Endothelial cell of umbilical vein (primary cell): ENCODE data around the gene PRDM16. TPM values are rescaled to one million over a fixed set of nuclear protein-coding genes. Genes with fewer than 3 reads are reported as not detected.

Source experiments
- BruUV-seq: library from RNA; stranded (reverse); fragments of 400-500 nt; replicated peaks from 2 replicates; lab custom pipeline; 2021; lab: Mats Ljungman, UMichigan
- CTCF ChIA-PET: fragments of 300-600, 350-600 bp; sonication (Branson Sonifier 250); formaldehyde crosslinking; loops from one replicate; lab custom pipeline; 2021; ENCODE audit warnings: antibody characterized with exemption, inconsistent platforms; lab: Charles Lee
- POLR2A ChIA-PET: fragments of 300-600, 350-600 bp; sonication (Branson Sonifier 250); formaldehyde crosslinking; loops from one replicate; lab custom pipeline; 2021; ENCODE audit warnings: antibody characterized with exemption, inconsistent platforms; lab: Charles Lee
- DNase-seq: peaks from one replicate; pipeline ENCODE4 v3.0.0-alpha.2; 2011; ENCODE audit warnings: low read depth, low spot score
- FAIRE-seq: peaks from 2 replicates; lab custom pipeline; 2011; peaks lifted over from hg19 to GRCh38; lab: Jason Lieb, UNC
- H2AFZ ChIP-seq: 2 replicates; pipeline ENCODE4 v1.6.0; 2012; ENCODE audit warnings: low read depth, low read length, control low read depth, inconsistent platforms
- H3K27ac ChIP-seq: 2 replicates; pipeline ENCODE4 v1.5.1; 2011; ENCODE audit warnings: low read depth, mild to moderate bottlenecking, control low read depth, low read length, moderate library complexity; ENCODE audit not compliant: insufficient read depth
- H3K27me3 ChIP-seq, 2 experiments: 2 replicates each; pipeline versions ENCODE4 v1.6.0 to v1.6.1; 2011; ENCODE audit warnings: low read length in 2 of 2, mixed read lengths in 1 of 2; ENCODE audit not compliant: control insufficient read depth in 2 of 2, insufficient read depth in 2 of 2
- H3K36me3 ChIP-seq, 2 experiments: 2 replicates in 1 of 2; 3 replicates in 1 of 2; pipeline ENCODE4 v1.5.1; 2011; ENCODE audit warnings: low read length in 2 of 2, mild to moderate bottlenecking in 1 of 2, moderate library complexity in 1 of 2; ENCODE audit not compliant: control insufficient read depth in 2 of 2, insufficient read depth in 2 of 2; ENCODE audit errors: extremely low read depth in 1 of 2
- H3K4me1 ChIP-seq: 3 replicates; pipeline ENCODE4 v1.5.1; 2011; ENCODE audit warnings: mild to moderate bottlenecking, low read length; ENCODE audit not compliant: control insufficient read depth, insufficient read depth; ENCODE audit errors: extremely low read depth
- H3K4me2 ChIP-seq: 2 replicates; pipeline ENCODE4 v1.6.1; 2011; ENCODE audit warnings: low read length, control low read depth, mixed read lengths; ENCODE audit not compliant: insufficient read depth
- H3K4me3 ChIP-seq, 3 experiments: fragments of 200-600 bp in 1 of 3; sonication (generic), shearing (Covaris generic) in 1 of 3; replicated peaks in 1 of 3; 2 replicates each; pipeline ENCODE4 v1.5.1; 2011 to 2016; ENCODE audit warnings: control low read depth in 3 of 3, low read length in 3 of 3, mild to moderate bottlenecking in 2 of 3, inconsistent platforms in 1 of 3, low read depth in 1 of 3, moderate library complexity in 1 of 3; ENCODE audit not compliant: insufficient read depth in 1 of 3
- H3K79me2 ChIP-seq: 2 replicates; pipeline ENCODE4 v1.6.0; 2012; ENCODE audit warnings: low read length, inconsistent platforms; ENCODE audit not compliant: control insufficient read depth, insufficient read depth
- H3K9ac ChIP-seq: replicated peaks from 2 replicates; pipeline ENCODE3; 2011; ENCODE audit warnings: low read length, control low read depth; ENCODE audit not compliant: insufficient read depth; ENCODE audit errors: extremely low read depth
- H3K9me1 ChIP-seq: replicated peaks from 3 replicates; pipeline ENCODE4 v1.6.0; 2011; ENCODE audit warnings: mild to moderate bottlenecking, low read length; ENCODE audit not compliant: control insufficient read depth, insufficient read depth; ENCODE audit errors: extremely low read depth
- H3K9me3 ChIP-seq: replicated peaks from 2 replicates; pipeline ENCODE4 v1.5.1; 2012; ENCODE audit warnings: low read length, inconsistent platforms; ENCODE audit not compliant: control insufficient read depth, insufficient read depth
- H4K20me1 ChIP-seq: replicated peaks from 2 replicates; pipeline ENCODE3; 2011; ENCODE audit warnings: mild to moderate bottlenecking, low read length; ENCODE audit not compliant: control insufficient read depth, insufficient read depth; ENCODE audit errors: extremely low read depth
- CTCF ChIP-seq, 2 donors: IDR thresholded peaks; 1 replicate in 1 of 2; 2 replicates in 1 of 2; pipeline ENCODE4 v1.5.1; 2011; ENCODE audit warnings: low read length in 2 of 2, mild to moderate bottlenecking in 2 of 2, moderate library complexity in 2 of 2, control low read depth in 1 of 2, inconsistent platforms in 1 of 2, low read depth in 1 of 2; ENCODE audit not compliant: insufficient read depth in 1 of 2; ENCODE audit errors: extremely low read depth in 1 of 2
- EZH2 ChIP-seq: IDR thresholded peaks from 2 replicates; pipeline ENCODE4 v1.6.1; 2012; ENCODE audit warnings: borderline replicate concordance, low read depth, mild to moderate bottlenecking, moderate library complexity, low read length, inconsistent platforms; ENCODE audit not compliant: severe bottlenecking
- GATA2 ChIP-seq: IDR thresholded peaks from 2 replicates; pipeline ENCODE4 v1.7.0; 2011; ENCODE audit warnings: low read depth, mild to moderate bottlenecking, moderate library complexity, mixed read lengths, low read length; ENCODE audit not compliant: insufficient read length, insufficient read depth
- JUN ChIP-seq: IDR thresholded peaks from 2 replicates; pipeline ENCODE4 v1.6.1; 2011; ENCODE audit warnings: borderline replicate concordance, low read depth; ENCODE audit not compliant: insufficient read length, insufficient read depth
- MAX ChIP-seq: IDR thresholded peaks from 2 replicates; pipeline ENCODE4 v1.6.1; 2011; ENCODE audit not compliant: insufficient read depth, insufficient read length
- MYC ChIP-seq: IDR thresholded peaks from one replicate; pipeline ENCODE4 v1.6.1; 2011; ENCODE audit warnings: mild to moderate bottlenecking, low read depth, low read length
- POLR2A ChIP-seq: IDR thresholded peaks from 2 replicates; pipeline ENCODE4 v1.6.1; 2012; ENCODE audit warnings: low read depth, mild to moderate bottlenecking, control low read depth, low read length
- dilution Hi-C: fragments of 300-500 bp; cut with MboI; formaldehyde crosslinking; loops from one replicate; pipeline ENCODE4 v1.15.0; 2019; ENCODE audit warnings: low sequenced_read_pairs; ENCODE audit not compliant: extremely low pct_ligation_motif_present
- intact Hi-C: fragments of 100-400 bp; cut with micrococcal nuclease; formaldehyde crosslinking; loops from one replicate; pipeline ENCODE4 v1.10.0; 2022
- polyA plus RNA-seq, 4 experiments: library from polyadenylated mRNA; depleted of rRNA in 3 of 4; stranded (reverse) in 3 of 4; unstranded in 1 of 4; fragments of >200 nt; gene quantifications; 2 replicates each; pipeline versions ENCODE4 v1.2.1 to v1.2.3, GENCODE V29; 2011 to 2012; ENCODE audit warnings: missing spikeins in 1 of 4
- total RNA-seq: library from RNA; stranded (reverse); gene quantifications from 2 replicates; pipeline ENCODE4 v1.2.3, GENCODE V29; 2021

The PRDM16 gene
- total and polyA plus RNA-seq, 2 donors (not counting 3 experiments of a cell fraction or from before 2014, with no cell fraction given) = not detected

- no peaks in the 10 kb centered on the region for H3K79me2 ChIP-seq
- no TSS peak for BruUV-seq
These were observed 349.6 kb downstream of the PRDM16 start for GRCh38 chr1:3418600-3418999.

GRCh38 chr1:3419415-3420204 is 350.6 kb downstream of the PRDM16 start:
- Histone ChIP-seq H3K4me3 (no peak overlapping the region), H2AFZ (no peak overlapping the region), H3K4me2 (no peak overlapping the region), H3K79me2 (no peaks in the 10 kb centered on the region), H3K9me1 (no peaks in the 10 kb centered on the region), H3K36me3 (no peaks in the 10 kb centered on the region), H4K20me1 (no peaks in the 10 kb centered on the region), H3K27me3 (no peaks in the 10 kb centered on the region), H3K27ac (no peak overlapping the region), H3K4me1 (no peaks in the 10 kb centered on the region), H3K9me3 (no peaks in the 10 kb centered on the region), H3K9ac (no peak overlapping the region)
- no peak for FAIRE-seq
- ChIA-PET POLR2A (no interaction called here), CTCF (no interaction called here)
- dilution Hi-C loops (no loop called here), intact Hi-C loops (loop anchor here (10.0 kb wide), 2 partner anchors 775 to 1225 kb away; partner anchors contain the start of gene FAAP20)
- TF ChIP-seq CTCF (IDR thresholded peaks at IDR 0.05; ENCODE audit: extremely low read depth in 1 of 2, insufficient read depth in 1 of 2, low read depth in 1 of 2, low read length in 2 of 2) (no peak), MAX (no peak), POLR2A (no peak)
- DNase-seq = no peak
- BruUV-seq = no TSS peak

More at GRCh38 chr1:3418600-3418999, 349.6 kb downstream of the PRDM16 start:
- Histone ChIP-seq H4K20me1 (no peaks in the 10 kb centered on the region), H3K4me3 (no peak overlapping the region), H3K4me2 (no peak overlapping the region), H3K9me3 (no peaks in the 10 kb centered on the region), H3K27me3 (no peaks in the 10 kb centered on the region), H3K36me3 (no peaks in the 10 kb centered on the region), H3K27ac (no peak overlapping the region), H2AFZ (no peak overlapping the region), H3K9ac (no peak overlapping the region), H3K9me1 (no peaks in the 10 kb centered on the region), H3K4me1 (no peaks in the 10 kb centered on the region)
- FAIRE-seq (no peak), DNase-seq (no peak)
- no peak for TF ChIP-seq MAX
- TF ChIP-seq MYC = no peak
- TF ChIP-seq GATA2 = no peak
- no peak for TF ChIP-seq EZH2
- no peak for TF ChIP-seq JUN
- ChIA-PET CTCF (no interaction called here), POLR2A (no interaction called here)
- dilution Hi-C loops (no loop called here), intact Hi-C loops (loop anchor here (10.0 kb wide), 1 partner anchor 774 kb away; no protein-coding TSS in a partner anchor)
